Lung (tissue), 14 donors: ENCODE results near the gene AGAP6. TPM values are rescaled to one million over a fixed set of nuclear protein-coding genes. Genes with fewer than 3 reads are reported as not detected.
A peak's percentile ranks its signal among the peaks of the same experiment; 100 is the strongest.
"Not testable (repeated sequence)": the region's sequence is repeated elsewhere in the genome, so short reads cannot be mapped to it uniquely, and the experiment has no call there.

Experiments
- ATAC-seq: fragments of 200-7000 bp; cut with Tn5 transposase; one replicate; pipeline ENCODE4 v1.9.1; 2020; ENCODE audit warnings: moderate number of reproducible peaks; ENCODE audit not compliant: insufficient read depth, low FRiP score
- DNase-seq, 3 donors: peaks; one replicate each; pipeline ENCODE4 v3.0.0-alpha.2; 2013 to 2017
- H3K27ac ChIP-seq, 2 donors: one replicate each; pipeline ENCODE4 v1.5.1; 2013; ENCODE audit warnings: mild to moderate bottlenecking in 2 of 2, moderate library complexity in 2 of 2, control low read depth in 1 of 2, inconsistent platforms in 1 of 2, low read depth in 1 of 2, low read length in 1 of 2
- H3K27me3 ChIP-seq, 3 donors: one replicate each; pipeline ENCODE4 v1.5.1; 2013; ENCODE audit warnings: low read length in 2 of 3; ENCODE audit not compliant: control insufficient read depth in 3 of 3, insufficient read depth in 3 of 3
- H3K36me3 ChIP-seq, 4 donors: one replicate each; pipeline ENCODE4 v1.5.1; 2013; ENCODE audit warnings: low read length in 4 of 4, mild to moderate bottlenecking in 1 of 4, moderate library complexity in 1 of 4; ENCODE audit not compliant: control insufficient read depth in 4 of 4, insufficient read depth in 4 of 4
- H3K4me1 ChIP-seq, 5 donors: one replicate each; pipeline ENCODE4 v1.5.1; 2013; ENCODE audit warnings: low read length in 5 of 5, mild to moderate bottlenecking in 2 of 5, moderate library complexity in 1 of 5; ENCODE audit not compliant: control insufficient read depth in 5 of 5, insufficient read depth in 5 of 5
- H3K4me3 ChIP-seq: one replicate; pipeline ENCODE4 v1.5.1; 2013; ENCODE audit warnings: mild to moderate bottlenecking, control low read depth, moderate library complexity
- H3K9ac ChIP-seq, 2 donors: one replicate each; pipeline ENCODE4 v1.5.1; 2013; ENCODE audit warnings: low read length in 2 of 2, control low read depth in 1 of 2; ENCODE audit not compliant: insufficient read depth in 1 of 2
- H3K9me3 ChIP-seq, 4 donors: one replicate each; pipeline ENCODE4 v1.5.1; 2013; ENCODE audit warnings: low read length in 3 of 4, mild to moderate bottlenecking in 1 of 4, moderate library complexity in 1 of 4; ENCODE audit not compliant: control insufficient read depth in 4 of 4, insufficient read depth in 3 of 4
- WGBS, 2 donors: extraction: QIAGEN DNeasy Blood & Tissue Kit; methylation state at CpG; one replicate each; pipeline ENCODE4 v1.1.7; 2013; 5-methylcytosine and 5-hydroxymethylcytosine counted together
- long read RNA-seq, 5 donors: transcript quantifications; one replicate each; lab custom pipeline, GENCODE V29; 2026
- polyA plus RNA-seq, 2 donors: library from polyadenylated mRNA; stranded (reverse); fragments of 200-250 nt; gene quantifications; one replicate each; pipeline ENCODE4 v1.2.1, GENCODE V29; 2013
- total RNA-seq, 2 donors: library from RNA; depleted of rRNA in 1 of 2; stranded (reverse); fragments of >200 nt in 1 of 2; gene quantifications; one replicate each; pipeline ENCODE4 v1.2.1, GENCODE V29; 2014 to 2021
- donor health status: Bipolar disorder and iron deficiency.
- donor health status: healthy.
- donor health status: DM: yes; HTN: yes; CAD: no.

Gene AGAP6
- total RNA-seq: 10 to 100 TPM in 1 of 2 donors, 1 to 10 TPM in 1; 7.7 to 14.9 TPM
- polyA plus RNA-seq: 10 to 100 TPM in 1 of 2 donors, 1 to 10 TPM in 1; 8.4 to 22.0 TPM
- long read RNA-seq, donor 1, partial matches to known transcripts: 0 of 1 reads
- long read RNA-seq, donor 1, other reads (novel, unspliced or antisense): 0 of 1 reads
- long read RNA-seq, donor 2: 0 reads
- long read RNA-seq, donor 3, partial matches to known transcripts: 5 of 6 reads
- long read RNA-seq, donor 3, other reads (novel, unspliced or antisense): 0 of 6 reads
- long read RNA-seq, donor 4, partial matches to known transcripts: 0 of 1 reads
- long read RNA-seq, donor 4, other reads (novel, unspliced or antisense): 0 of 1 reads
- long read RNA-seq, donor 5, transcript AGAP6-202 (8 exons, 2,372 nt): major isoform, 7 of 7 reads
- long read RNA-seq, donor 5, partial matches to known transcripts: 0 of 7 reads
- long read RNA-seq, donor 5, other reads (novel, unspliced or antisense): 0 of 7 reads

GRCh38 chr10:49988376-49988775, at the start of gene AGAP6:
TSS of gene AGAP6 (plus strand) at chr10:49988406. CDS start at chr10:49988716, 310 bp downstream.
- not testable (repeated sequence) for H3K4me1 ChIP-seq, H3K9ac ChIP-seq, DNase-seq, H3K4me3 ChIP-seq, H3K27me3 ChIP-seq, H3K9me3 ChIP-seq, ATAC-seq, H3K36me3 ChIP-seq, H3K27ac ChIP-seq
- 97 to 98% methylated on average over 7 to 17 of the region's 18 CpGs for WGBS, 2 donors

- DNase-seq: peak; percentile 84 to 89 (median 85)
- peak; percentile 95 for ATAC-seq
- H3K9me3 ChIP-seq, H3K36me3 ChIP-seq, H3K27me3 ChIP-seq, H3K4me1 ChIP-seq: not testable (repeated sequence)
- H3K27ac ChIP-seq: peak within 1 kb of the TSS; percentile 70 to 72
- 0 to 1% methylated on average over 76 to 81 of the region's 81 CpGs for WGBS, 2 donors
- peak within 1 kb of the TSS; percentile 69 to 90 for H3K9ac ChIP-seq
- peak within 1 kb of the TSS; percentile 78 for H3K4me3 ChIP-seq
These were observed 46.5 kb upstream of the AGAP6 start, which contains the start of the genes PARG and TIMM23B for GRCh38 chr10:49941447-49942338. TSS of gene PARG (minus strand) at chr10:49942027. CDS start at chr10:49941725, 302 bp downstream. TSS of gene TIMM23B (plus strand) at chr10:49942053. CDS start at chr10:49942195, 142 bp downstream.

DNA sequence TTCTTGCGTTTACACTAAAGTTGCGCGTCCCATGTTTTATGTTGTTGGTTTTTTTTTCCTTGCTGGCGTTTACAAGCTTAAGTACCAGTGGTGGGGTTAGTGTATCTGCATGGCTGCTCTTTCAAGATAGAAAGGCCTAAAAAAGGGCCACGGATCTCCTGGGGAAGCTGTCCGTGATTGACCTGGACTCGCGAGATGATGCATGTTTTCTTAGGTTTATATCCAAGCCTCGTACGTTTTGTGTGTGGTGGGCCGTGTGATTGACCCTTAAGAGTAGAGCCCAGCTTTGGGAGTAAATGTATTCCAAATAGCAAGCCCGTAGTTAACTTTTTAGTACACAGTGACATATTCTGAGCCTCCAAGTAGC, 45.9 kb upstream of the AGAP6 start:
- H3K27me3 ChIP-seq, H3K9me3 ChIP-seq, H3K36me3 ChIP-seq, H3K4me1 ChIP-seq: not testable (repeated sequence)
- peak; percentile 16 for ATAC-seq
- peak overlapping the region in 1 of 2 donors; percentile 72 for H3K27ac ChIP-seq
- peak overlapping the region; percentile 69 to 90 for H3K9ac ChIP-seq
- DNase-seq: peak in 1 of 3 donors; percentile 6
- 1% methylated on average over 12 of the region's 12 CpGs for WGBS, 2 donors
- H3K4me3 ChIP-seq: peak overlapping the region; percentile 78

DNA sequence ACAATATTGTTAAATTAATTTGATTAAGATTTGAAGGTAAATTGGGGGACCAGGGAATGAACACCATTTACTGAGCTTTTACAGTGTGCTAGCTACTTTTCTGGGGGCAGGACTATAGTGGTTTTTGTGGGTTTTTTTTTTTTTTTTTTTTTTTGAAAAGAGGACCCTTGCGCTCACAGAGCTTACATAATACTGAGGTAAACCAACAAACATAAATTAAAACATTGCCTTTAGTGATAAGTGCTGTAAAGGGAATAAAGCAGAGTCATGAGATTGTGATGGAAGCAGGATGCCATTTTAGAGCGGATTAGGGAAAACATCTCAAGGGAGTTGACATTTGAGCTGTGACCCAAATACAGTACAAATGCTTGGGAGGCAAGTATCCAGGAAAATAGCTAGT, 44.6 kb upstream of the AGAP6 start:
- H3K9me3 ChIP-seq, H3K27ac ChIP-seq, H3K4me1 ChIP-seq, H3K9ac ChIP-seq, DNase-seq, H3K36me3 ChIP-seq, H3K4me3 ChIP-seq, H3K27me3 ChIP-seq, ATAC-seq: not testable (repeated sequence)
- 52 to 75% methylated on average over 2 of the region's 2 CpGs for WGBS, 2 donors

GRCh38 chr10:49948142-49948541, 40.1 kb upstream of the AGAP6 start:
- not testable (repeated sequence) for H3K4me3 ChIP-seq, ATAC-seq, H3K27me3 ChIP-seq, H3K27ac ChIP-seq, H3K9ac ChIP-seq, H3K9me3 ChIP-seq, H3K36me3 ChIP-seq, DNase-seq, H3K4me1 ChIP-seq
- WGBS, 2 donors: 100% methylated on average over 1 of the region's 2 CpGs

DNA sequence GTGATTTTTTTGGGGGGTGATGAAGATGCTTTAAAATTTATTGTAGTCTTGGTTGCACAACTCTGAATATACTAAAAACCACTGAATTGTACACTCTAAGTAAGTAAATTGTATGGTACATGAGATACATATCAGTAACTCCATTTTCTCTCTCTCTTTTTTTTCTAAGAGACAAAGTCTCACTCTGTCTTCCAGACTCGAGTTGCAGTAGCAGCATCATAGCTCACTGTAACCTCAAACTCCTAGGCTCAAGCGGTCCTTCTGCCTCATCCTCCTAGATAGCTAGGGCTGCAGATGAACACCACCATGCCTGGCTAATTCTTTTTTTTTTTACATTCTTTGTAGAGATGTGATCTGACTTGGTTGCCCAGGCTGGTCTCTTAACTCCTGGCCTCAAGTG, 39.5 kb upstream of the AGAP6 start:
- H3K27me3 ChIP-seq, ATAC-seq, H3K9ac ChIP-seq, H3K9me3 ChIP-seq, H3K4me3 ChIP-seq, H3K27ac ChIP-seq, DNase-seq, H3K36me3 ChIP-seq, H3K4me1 ChIP-seq: not testable (repeated sequence)
- 96 to 100% methylated on average over 2 of the region's 2 CpGs for WGBS, 2 donors

DNA sequence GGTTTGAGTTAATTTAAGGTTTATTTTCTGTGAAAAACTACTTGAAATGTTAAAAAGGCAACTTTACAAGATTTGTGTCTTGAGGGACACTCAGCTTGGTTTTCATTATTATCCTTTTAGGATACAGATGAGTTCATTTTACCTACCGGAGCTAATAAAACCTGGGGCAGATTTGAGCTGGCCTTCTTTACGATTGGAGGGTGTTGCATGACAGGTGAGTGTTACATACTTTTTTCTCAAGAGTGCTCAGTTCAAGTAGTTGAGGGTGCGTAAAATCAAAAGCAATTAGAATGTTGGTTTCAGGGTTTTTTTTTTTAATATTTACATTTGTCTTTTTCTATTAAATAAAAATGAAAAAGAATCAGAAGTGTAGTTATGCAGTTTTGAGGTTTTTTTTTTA, 36.2 kb upstream of the AGAP6 start:
- 70 to 93% methylated on average over 3 of the region's 3 CpGs for WGBS, 2 donors

More for the DNA sequence above, 36.2 kb upstream of the AGAP6 start:
- H3K27ac ChIP-seq, ATAC-seq, H3K27me3 ChIP-seq, H3K4me3 ChIP-seq, DNase-seq, H3K9ac ChIP-seq, H3K9me3 ChIP-seq, H3K4me1 ChIP-seq: not testable (repeated sequence)
- H3K36me3 ChIP-seq: peaks cover 0 to 10% (median 3%) of the 10 kb centered on the region in 4 donors
